Breast epithelium (tissue), 4 donors: Measurements from ENCODE around the gene CFD. TPM values are rescaled to one million over a fixed set of nuclear protein-coding genes. Genes with fewer than 3 reads are reported as not detected.
"Not testable (repeated sequence)": the region's sequence is repeated elsewhere in the genome, so short reads cannot be mapped to it uniquely, and the experiment has no call there.

Experiments
- DNase-seq, 2 donors: peaks; one replicate each; pipeline ENCODE4 v3.0.0-alpha.2; 2019; ENCODE audit warnings: low spot score in 2 of 2
- H3K27ac ChIP-seq, 2 donors: fragments of 200-600 bp; sonication (generic) in 1 of 2; one replicate each; pipeline ENCODE4 v1.5.1; 2016 to 2019; ENCODE audit warnings: mild to moderate bottlenecking in 1 of 2
- H3K27me3 ChIP-seq, 2 donors: fragments of 200-600 bp; sonication (generic) in 1 of 2; one replicate each; pipeline versions ENCODE4 v1.5.1 to v1.6.0; 2017 to 2019; ENCODE audit warnings: control low read depth in 1 of 2, mild to moderate bottlenecking in 1 of 2
- H3K36me3 ChIP-seq: fragments of 200-600 bp; one replicate; pipeline ENCODE4 v1.5.1; 2019
- H3K4me1 ChIP-seq, 2 donors: fragments of 200-600 bp; sonication (generic); one replicate each; pipeline ENCODE4 v1.5.1; 2016 to 2019; ENCODE audit warnings: control low read depth in 1 of 2
- H3K4me3 ChIP-seq, 3 donors: fragments of 200-600 bp; sonication (generic); 1 replicate in 2 of 3; 2 replicates in 1 of 3; pipeline ENCODE4 v1.5.1; 2016 to 2019; ENCODE audit warnings: mild to moderate bottlenecking in 3 of 3, moderate library complexity in 2 of 3
- H3K9me3 ChIP-seq, 2 donors: fragments of 200-600 bp; sonication (generic) in 1 of 2; one replicate each; pipeline ENCODE4 v1.5.1; 2016 to 2019; ENCODE audit warnings: control low read depth in 1 of 2
- CTCF ChIP-seq, 3 donors: fragments of 450-650 bp; IDR thresholded peaks; one replicate each; pipeline ENCODE4 v1.5.1; 2016 to 2017; ENCODE audit warnings: antibody characterized with exemption in 3 of 3, mild to moderate bottlenecking in 3 of 3, moderate library complexity in 3 of 3
- POLR2A ChIP-seq: fragments of 450-650 bp; IDR thresholded peaks from one replicate; pipeline ENCODE4 v1.6.1; 2016; ENCODE audit warnings: antibody characterized with exemption, mild to moderate bottlenecking, moderate library complexity
- POLR2AphosphoS5 ChIP-seq, 3 donors: sonication (generic); formaldehyde crosslinking; IDR thresholded peaks; one replicate each; pipeline ENCODE4 v1.6.1; 2017; ENCODE audit warnings: antibody characterized with exemption in 3 of 3
- intact Hi-C: fragments of 100-400 bp; cut with DNase I; formaldehyde crosslinking; loops from one replicate; pipeline ENCODE4 v1.15.1; 2023; ENCODE audit warnings: low total_unique reads
- total RNA-seq, 3 donors: library from RNA; depleted of rRNA; stranded (reverse); fragments of >200 nt; gene quantifications; one replicate each; pipeline ENCODE4 v1.1.0, GENCODE V29; 2016

CFD gene
- total RNA-seq, 3 donors from 2014 or later, result 345 to 6,770 (median 797) TPM

GRCh38 chr19:843836-844545 lies 15.5 kb upstream of the CFD start:
- no peaks in the 10 kb centered on the region for H3K9me3 ChIP-seq
- H3K4me1 ChIP-seq, result peaks cover 6 to 8% of the 10 kb centered on the region in 2 donors
- H3K27ac ChIP-seq, result no peak overlapping the region
- peak overlapping the region; percentile 16 to 64 (median 43) for H3K4me3 ChIP-seq
- TF ChIP-seq POLR2AphosphoS5 (IDR thresholded peaks at IDR 0.05), result no peak
- intact Hi-C loops, result no loop called here
- H3K36me3 ChIP-seq, result no peaks in the 10 kb centered on the region
- DNase-seq, result no peak
- peaks cover 4 to 23% of the 10 kb centered on the region in 2 donors for H3K27me3 ChIP-seq

DNA sequence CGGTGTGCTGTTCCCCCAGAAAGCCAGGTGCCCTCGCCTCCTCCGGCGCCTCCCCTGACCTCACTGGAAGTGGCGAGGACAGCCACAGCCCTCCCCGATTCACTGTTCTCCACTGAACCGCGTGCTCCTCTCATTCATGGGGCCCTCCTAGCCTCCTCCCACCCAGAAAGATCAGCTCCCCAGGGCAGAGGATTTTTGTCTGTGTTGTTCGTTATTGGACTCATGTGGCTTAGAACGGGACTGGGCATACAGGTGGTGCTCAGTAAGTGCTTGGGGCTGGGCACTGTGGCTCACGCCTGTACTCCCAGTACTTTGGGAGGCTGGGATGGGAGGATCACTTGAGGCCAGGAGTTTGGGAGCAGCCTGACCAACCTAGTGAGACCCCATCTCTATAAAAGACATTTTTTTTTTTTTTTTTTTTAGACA lies 14.9 kb upstream of the CFD start:
- intact Hi-C loops, result no loop called here
- no peaks in the 10 kb centered on the region for H3K36me3 ChIP-seq
- H3K27me3 ChIP-seq, result peaks cover 4 to 20% of the 10 kb centered on the region in 2 donors
- no peak overlapping the region for H3K27ac ChIP-seq
- DNase-seq, result no peak
- H3K9me3 ChIP-seq, result no peaks in the 10 kb centered on the region
- no peak for TF ChIP-seq CTCF (IDR thresholded peaks at IDR 0.05)
- no peak for TF ChIP-seq POLR2AphosphoS5 (IDR thresholded peaks at IDR 0.05)
- TF ChIP-seq POLR2A, result no peak
- no peak overlapping the region for H3K4me3 ChIP-seq
- H3K4me1 ChIP-seq, result peaks cover 6 to 8% of the 10 kb centered on the region in 2 donors

GRCh38 chr19:845707-846521 lies 13.6 kb upstream of the CFD start:
- intact Hi-C loops, result no loop called here
- peaks cover 6 to 8% of the 10 kb centered on the region in 2 donors for H3K4me1 ChIP-seq
- H3K9me3 ChIP-seq, result no peaks in the 10 kb centered on the region
- DNase-seq, result no peak
- H3K36me3 ChIP-seq, result no peaks in the 10 kb centered on the region
- peaks cover 4 to 18% of the 10 kb centered on the region in 2 donors for H3K27me3 ChIP-seq
- H3K27ac ChIP-seq, result no peak overlapping the region
- H3K4me3 ChIP-seq, result no peak overlapping the region
- TF ChIP-seq CTCF (IDR thresholded peaks at IDR 0.05) (no peak), POLR2A (no peak)

GRCh38 chr19:848386-848921 lies 11.0 kb upstream of the CFD start:
- no peak for TF ChIP-seq POLR2A
- TF ChIP-seq CTCF (IDR thresholded peaks at IDR 0.05), result no peak
- TF ChIP-seq POLR2AphosphoS5 (IDR thresholded peaks at IDR 0.05), result no peak
- Histone ChIP-seq H3K4me1 (peaks cover 5 to 6% of the 10 kb centered on the region in 2 donors), H3K4me3 (no peak overlapping the region), H3K27ac (no peak overlapping the region), H3K9me3 (no peaks in the 10 kb centered on the region), H3K27me3 (peaks cover 11 to 31% of the 10 kb centered on the region in 2 donors), H3K36me3 (no peaks in the 10 kb centered on the region)
- no peak for DNase-seq
- intact Hi-C loops, result no loop called here

DNA sequence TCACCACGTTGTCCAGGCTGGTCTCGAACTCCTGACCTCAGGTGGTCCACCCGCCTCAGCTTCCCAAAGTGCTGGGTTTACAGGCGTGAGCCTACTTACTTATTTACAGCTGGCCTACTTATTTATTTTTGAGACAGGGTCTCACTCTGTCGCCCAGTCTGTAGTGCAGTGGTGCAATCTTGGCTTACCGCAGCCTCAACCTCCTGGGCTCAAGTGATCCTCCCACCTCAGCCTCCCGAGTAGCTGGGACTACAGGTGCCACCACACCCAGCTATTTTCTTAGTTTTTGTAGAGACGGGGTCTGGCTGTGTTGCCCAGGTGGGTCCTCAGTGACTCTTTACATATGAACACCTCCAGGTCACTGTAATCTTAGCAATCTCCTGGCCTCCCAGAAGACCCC lies 10.3 kb upstream of the CFD start:
- H3K36me3 ChIP-seq, H3K9me3 ChIP-seq, H3K4me1 ChIP-seq, intact Hi-C loops, DNase-seq, H3K4me3 ChIP-seq, H3K27ac ChIP-seq: not testable (repeated sequence)
- H3K27me3 ChIP-seq, result peaks cover 6 to 28% of the 10 kb centered on the region in 2 donors
